HG03159 (cell line): ENCODE data around the gene TNFRSF8.
A peak's percentile ranks its signal among the peaks of the same experiment; 100 is the strongest.

ENCODE experiments used
- ATAC-seq: cut with Tn5 transposase; IDR thresholded peaks from one replicate; pipeline ENCODE4 v1.9.1; 2021; ENCODE audit warnings: mild to moderate bottlenecking, moderate library complexity; ENCODE audit not compliant: unreplicated experiment

The TNFRSF8 gene

DNA sequence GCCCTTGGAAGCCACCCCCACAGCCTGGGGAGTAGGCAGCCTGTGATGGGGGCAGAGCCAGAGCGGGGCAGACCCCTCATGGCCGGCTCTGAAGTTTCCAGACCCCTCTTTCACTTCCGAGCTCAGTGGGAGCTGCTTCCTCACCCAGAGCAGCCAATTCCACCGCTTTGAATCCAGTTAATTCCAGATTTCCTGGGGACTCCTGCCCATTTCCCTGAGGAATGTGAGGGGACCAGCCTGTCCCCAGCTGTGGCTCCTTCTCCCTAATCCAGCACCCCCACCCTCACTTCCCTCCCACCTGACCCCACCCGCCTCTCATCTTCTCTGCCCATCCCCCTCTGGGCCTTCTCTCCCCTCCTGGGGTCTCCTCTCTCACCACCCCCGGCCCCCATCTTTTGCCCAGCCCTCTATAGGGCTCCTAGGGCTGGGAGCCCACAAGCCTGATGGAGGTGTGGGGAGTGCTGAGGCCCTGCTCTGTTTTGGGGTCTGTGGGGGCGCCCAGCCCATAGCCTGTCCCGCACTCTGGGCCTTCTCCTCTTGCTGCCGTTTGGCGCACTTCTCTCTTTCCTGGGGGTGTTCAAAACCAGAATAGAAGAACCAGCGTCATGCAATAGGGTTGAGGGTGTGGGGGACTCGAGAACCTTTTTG, 77.5 kb downstream of the TNFRSF8 start:
- ATAC-seq = no peak

DNA sequence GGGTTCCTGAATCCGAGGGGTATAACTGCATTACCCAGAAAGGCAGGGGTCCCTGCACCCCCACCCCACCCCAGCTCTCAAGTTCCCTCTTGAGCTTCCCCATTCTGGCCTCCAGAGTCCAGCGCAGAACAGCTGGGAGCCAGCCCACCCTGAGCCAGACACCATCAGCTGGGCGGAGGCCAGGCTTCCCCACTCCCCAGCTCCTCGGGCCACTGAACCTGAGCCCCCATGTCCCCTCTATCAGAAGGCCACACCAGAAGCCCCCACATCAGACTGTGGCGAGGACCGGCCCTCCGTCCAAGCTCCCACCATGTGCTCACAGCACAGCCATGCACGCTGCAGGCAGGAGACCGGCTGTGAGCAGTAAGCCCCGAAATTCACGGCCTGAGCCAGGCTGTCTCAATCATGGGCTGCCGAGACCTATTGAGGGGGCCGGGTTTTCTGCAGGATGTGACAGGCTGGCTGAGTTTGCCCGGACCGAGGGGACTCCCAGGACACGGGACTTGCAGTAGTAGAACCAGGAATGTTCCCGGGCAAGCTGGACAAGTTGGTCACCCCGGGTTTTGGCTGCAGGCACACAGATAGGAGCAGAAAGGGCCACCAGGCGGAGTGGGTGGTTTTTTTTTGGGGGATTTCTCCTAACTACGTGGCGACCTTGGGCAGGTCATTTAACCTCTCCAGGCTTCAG, 78.2 kb downstream of the TNFRSF8 start:
- no peak for ATAC-seq

DNA sequence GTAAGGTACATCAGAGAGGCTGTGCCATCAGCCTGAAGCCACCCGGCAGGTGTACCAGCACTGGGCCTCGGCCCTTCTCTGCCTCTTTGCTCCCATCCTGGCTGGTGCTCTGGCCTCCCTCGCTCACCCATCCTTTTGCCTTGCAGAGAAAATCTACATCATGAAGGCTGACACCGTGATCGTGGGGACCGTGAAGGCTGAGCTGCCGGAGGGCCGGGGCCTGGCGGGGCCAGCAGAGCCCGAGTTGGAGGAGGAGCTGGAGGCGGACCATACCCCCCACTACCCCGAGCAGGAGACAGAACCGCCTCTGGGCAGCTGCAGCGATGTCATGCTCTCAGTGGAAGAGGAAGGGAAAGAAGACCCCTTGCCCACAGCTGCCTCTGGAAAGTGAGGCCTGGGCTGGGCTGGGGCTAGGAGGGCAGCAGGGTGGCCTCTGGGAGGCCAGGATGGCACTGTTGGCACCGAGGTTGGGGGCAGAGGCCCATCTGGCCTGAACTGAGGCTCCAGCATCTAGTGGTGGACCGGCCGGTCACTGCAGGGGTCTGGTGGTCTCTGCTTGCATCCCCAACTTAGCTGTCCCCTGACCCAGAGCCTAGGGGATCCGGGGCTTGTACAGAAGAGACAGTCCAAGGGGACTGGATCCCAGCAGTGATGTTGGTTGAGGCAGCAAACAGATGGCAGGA, 79.2 kb downstream of the TNFRSF8 start:
- ATAC-seq = no peak

DNA sequence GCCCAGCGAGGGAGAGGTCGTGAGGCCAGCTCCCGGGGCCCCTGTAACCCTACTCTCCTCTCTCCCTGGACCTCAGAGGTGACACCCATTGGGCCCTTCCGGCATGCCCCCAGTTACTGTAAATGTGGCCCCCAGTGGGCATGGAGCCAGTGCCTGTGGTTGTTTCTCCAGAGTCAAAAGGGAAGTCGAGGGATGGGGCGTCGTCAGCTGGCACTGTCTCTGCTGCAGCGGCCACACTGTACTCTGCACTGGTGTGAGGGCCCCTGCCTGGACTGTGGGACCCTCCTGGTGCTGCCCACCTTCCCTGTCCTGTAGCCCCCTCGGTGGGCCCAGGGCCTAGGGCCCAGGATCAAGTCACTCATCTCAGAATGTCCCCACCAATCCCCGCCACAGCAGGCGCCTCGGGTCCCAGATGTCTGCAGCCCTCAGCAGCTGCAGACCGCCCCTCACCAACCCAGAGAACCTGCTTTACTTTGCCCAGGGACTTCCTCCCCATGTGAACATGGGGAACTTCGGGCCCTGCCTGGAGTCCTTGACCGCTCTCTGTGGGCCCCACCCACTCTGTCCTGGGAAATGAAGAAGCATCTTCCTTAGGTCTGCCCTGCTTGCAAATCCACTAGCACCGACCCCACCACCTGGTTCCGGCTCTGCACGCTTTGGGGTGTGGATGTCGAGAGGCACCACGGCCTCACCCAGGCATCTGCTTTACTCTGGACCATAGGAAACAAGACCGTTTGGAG, 80.0 kb downstream of the TNFRSF8 start:
- ATAC-seq = no peak

DNA sequence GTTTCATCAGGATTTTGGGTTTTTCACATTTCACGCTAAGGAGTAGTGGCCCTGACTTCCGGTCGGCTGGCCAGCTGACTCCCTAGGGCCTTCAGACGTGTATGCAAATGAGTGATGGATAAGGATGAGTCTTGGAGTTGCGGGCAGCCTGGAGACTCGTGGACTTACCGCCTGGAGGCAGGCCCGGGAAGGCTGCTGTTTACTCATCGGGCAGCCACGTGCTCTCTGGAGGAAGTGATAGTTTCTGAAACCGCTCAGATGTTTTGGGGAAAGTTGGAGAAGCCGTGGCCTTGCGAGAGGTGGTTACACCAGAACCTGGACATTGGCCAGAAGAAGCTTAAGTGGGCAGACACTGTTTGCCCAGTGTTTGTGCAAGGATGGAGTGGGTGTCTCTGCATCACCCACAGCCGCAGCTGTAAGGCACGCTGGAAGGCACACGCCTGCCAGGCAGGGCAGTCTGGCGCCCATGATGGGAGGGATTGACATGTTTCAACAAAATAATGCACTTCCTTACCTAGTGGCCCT, 80.6 kb downstream of the TNFRSF8 start:
- ATAC-seq = no peak

DNA sequence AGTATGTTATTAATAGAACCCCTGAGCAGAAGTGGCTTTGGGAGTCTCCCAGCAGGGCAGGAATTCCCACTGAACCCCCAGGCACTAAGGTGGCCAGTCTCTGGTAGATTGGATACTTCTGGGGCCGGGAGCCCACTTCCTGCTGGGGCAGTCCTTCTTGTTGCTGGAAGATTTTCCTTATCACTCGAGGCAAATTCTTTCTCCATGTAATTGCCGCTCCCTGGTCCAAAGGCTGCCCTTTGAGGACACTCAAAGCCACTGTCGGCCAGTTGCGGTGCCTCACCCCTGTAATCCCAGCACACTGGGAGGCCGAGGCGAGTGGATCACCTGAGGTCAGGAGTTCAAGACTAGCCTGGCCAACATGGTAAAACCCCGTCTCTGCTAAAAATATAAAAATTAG, 81.1 kb downstream of the TNFRSF8 start:
- no peak for ATAC-seq

DNA sequence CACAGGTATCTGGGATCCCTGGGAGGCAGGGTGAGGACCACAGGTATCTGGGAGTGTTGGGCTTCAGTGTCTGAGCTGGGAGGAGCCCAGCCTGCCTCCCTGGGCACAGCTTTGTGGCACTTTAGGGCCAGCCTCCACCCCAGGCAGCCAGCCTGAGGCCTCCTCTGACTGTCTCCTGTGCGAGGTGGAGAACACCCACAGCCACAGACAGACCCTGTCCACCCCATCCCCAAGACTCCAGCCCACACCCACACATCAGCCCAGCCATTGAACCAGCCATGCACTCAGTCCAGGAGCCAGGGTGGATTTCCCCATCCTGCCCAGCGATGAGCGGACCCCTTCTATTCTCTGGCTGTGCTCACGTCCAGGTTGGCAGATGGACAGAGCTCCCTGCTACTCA, 81.9 kb downstream of the TNFRSF8 start:
- no peak for ATAC-seq

DNA sequence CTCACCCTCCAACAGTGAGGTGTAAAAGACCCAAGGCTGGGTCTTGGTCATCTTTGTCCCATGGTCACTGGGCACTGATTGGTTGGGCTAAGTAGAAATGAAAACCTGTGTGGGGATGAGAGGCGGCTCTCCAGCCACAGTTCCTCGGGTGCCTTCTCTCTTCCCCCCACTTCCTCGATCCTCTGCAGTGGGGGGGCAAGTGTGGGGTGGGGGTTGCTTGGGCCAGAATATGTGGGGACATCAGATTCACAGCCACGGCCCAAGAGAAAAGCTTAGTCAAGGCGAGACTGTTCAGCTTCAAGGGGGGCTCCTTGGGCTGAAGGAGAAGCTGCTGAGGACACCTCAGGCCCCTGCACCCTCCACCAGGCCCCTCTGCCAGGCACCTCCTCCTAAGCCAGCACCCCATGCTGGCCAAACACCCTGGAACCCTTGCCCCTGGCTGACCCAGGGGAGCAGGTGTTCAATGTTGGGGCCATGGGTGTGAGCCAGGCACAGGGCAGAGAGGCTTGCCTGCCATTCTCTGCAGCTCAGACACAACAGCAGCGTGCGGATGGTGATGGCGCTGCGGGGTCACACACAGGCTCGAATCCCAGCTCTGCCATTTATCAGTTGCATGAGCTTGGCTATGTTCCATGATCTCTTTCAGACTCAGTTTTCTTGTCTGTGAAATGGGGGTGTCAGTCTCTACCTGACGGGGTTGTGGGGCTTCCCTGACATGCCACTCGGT, 82.7 kb downstream of the TNFRSF8 start:
- no peak for ATAC-seq

DNA sequence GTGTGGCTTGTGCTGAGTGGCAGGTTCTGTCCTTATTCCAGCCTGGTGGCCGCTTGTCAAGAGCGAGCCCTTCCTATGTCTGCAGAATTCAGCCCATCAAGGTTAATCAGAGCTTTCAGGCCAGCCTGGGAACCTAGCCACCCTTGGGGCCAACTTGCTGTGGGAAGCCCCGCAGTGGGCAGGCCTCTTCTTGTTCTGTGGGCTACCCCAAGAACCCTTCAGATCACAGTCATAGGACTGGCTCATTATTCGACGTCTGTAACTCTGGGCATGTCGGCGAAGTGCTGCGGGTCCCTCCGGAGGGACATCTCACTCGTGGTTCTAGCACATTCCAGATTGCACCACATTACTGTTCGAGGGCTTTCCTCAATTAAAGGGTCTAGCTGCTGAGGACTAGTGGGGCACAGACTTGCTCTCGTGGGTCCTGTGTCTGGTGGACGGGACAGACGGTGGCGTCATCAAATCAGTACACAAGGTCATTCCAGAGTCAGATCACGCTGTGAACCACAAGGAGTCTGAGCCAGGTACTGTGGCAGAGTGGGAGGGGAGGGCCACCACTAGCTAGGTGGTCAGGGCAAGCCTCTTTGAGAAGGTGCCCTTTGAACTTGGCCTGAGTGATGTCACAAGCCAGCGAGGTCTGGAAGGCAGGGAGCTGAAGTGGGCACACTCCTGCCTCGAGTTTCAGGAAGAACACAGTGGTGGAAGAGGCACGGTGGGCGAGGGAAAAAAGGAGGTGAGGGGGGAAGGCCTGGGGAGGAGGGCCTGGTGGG, 83.4 kb downstream of the TNFRSF8 start:
- ATAC-seq = no peak

DNA sequence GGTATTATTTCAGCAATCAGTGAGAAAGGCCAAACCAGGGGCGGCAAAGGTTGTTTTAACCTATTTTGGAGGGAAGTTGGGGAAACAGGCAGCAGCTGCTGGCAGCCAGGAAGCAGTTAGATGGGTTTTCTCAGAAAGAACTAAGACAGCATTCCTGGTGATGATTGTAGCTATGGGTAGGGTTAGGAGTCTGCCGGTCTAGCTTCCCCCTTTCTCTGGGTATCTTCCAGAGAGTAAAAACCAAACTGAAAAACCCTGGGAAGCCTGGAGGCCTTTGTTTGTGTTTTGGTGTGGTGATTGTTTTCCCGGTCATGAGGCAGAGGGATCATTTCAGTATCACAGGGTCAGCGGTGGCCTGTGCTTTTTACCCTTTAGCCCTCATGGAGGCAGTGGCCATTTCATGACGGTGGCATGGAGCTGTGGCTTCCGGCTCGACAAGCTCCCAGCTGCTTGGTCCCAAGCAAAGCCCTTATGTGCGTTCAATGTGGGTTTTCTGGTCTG, 84.1 kb downstream of the TNFRSF8 start:
- no peak for ATAC-seq

DNA sequence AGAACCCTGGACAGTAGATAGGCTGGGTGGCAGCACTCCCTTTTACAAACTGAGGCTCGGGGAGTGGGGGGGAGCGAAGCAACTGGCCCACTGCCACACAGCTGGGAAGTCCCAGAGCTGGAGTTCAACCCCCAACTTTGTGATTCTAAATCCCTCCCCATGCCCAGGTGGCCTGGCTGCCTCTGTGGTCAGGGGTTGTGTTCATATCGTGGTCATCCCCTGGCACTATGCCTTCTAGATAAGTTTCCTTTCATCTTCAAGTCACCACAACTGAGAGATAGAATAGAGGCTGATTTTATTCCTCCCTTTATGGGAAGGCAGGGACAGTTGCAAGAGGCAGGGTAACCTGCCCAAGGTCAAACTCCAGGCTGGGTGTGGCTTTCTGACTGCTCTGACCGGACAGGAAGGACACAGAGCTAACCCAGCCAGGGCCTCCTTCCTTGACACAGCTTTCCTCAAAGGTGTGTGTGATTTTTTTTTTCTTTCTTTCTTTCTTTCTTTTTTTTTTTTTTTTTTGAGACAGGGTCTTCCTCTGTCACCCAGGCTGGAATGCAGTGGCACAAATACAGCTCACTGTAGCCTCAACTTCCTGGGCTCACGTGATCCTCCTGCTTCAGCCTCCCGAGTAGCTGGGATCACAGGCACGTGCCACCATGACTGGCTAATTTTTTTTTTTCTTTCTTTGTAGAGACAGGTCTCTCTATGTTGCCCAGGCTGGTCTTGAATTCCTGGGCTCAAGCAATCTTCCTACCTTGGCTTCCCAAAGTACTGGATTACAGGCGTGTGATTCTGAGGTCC, 85.3 kb downstream of the TNFRSF8 start:
- no peak for ATAC-seq

DNA sequence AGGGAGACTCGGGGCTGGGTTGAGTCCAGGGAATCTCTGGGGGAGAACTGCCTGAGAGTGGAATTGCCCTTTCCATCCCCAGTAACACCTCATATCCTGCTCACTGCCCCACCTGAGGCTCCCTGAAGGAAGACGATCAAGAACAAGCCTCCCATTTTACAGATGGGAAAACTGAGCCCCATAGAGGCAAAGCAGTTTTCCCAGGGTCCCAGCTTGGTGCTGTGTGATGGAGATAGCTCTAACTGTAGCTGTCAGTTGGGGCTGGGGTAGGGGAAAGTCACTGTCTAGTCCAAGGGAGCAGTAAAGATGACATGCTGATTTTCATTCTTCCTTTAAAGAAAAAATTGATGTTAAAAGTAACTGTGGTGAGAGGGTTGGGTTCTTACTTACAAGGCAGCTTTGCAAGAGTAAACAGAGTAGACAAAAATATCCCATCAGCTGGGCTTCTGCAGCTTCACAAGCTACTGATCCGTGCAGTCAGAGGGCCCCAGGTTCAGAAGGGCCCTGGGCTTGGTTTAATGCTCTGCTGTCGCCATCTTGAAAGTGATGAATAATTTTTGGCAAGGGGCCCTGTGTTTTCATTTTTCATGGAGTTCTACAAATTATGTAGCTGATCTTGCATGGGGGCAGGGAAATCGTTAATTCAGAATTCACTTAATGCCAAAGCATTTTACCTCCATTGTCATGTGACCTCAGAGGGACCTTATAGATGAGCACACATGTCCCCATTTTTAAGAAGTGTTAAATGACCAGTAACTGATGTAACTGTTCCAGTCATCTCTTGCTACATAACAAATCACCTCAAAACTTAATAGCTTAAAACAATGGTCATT, 86.1 kb downstream of the TNFRSF8 start:
- no peak for ATAC-seq

DNA sequence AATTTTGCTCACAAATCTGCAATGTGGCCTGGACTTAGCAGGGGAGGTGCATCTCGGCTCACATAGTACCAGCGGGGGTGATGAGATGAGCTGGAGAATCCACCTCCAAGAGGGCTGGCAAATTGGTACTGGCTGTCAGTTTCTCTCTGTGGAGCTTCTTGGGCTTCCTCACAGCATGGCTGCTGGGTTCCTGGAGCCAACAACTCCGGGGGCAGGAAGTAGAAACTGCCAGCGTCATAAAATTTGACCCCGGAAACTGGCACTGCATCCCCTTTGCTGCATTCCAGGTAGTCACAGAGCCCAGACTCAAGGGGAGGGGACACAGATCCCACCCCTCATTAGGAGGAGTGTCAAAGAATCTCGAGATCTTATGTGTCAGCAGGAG, 86.7 kb downstream of the TNFRSF8 start:
- no peak for ATAC-seq

DNA sequence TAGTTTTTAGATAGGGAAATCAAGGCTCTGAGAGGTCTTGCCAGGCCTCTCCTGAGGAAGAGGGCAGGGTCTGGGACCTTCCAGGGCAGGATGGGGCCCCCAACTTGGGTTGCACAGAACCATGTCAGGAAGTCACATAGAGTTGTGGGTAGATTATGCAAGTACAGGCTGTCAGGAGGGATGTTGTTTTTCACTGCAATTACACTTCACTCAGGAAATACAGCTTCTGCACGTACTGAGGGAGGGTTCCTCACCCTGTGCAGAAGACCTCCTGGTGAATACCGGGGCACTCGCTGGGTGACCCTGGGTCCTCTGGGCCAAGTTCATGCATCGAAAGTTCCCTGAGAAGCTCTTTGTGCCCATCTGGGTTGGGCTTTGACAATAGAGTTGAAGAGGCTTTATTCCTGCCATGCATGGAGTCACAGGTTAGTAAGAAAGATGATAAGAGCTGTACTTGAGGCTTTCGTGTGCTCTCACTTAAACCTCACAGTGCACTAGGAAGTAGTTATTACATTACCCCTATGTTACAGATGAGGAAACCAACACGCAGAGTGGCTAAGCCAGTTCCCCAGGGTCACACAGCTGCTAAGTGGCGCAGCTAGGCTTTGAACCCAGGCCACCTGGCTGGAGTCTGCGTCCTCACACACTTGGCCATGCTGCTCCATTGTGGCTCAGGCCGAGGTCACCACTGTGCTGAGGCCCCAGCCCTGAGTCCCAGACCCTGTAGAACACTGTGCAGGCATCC, 87.5 kb downstream of the TNFRSF8 start:
- ATAC-seq = no peak

DNA sequence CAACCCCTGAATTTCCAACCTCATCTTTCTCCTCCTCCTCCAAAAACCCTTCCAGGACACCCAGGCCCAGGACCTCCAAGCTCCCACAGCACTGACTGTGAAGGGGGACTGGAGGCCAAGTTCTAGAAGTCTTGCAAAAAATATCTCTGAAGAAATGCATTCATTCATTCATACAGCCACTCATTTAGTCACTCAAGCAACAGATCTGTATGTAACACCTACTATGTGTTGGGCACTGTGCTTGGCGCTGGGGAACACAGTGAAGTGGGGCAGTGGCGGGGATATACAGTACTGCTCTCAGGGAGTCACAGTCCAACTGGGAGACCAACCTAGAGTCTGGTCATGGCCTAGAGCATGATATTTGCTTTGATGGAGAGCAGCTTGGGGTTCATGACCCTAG, 88.4 kb downstream of the TNFRSF8 start:
- no peak for ATAC-seq

DNA sequence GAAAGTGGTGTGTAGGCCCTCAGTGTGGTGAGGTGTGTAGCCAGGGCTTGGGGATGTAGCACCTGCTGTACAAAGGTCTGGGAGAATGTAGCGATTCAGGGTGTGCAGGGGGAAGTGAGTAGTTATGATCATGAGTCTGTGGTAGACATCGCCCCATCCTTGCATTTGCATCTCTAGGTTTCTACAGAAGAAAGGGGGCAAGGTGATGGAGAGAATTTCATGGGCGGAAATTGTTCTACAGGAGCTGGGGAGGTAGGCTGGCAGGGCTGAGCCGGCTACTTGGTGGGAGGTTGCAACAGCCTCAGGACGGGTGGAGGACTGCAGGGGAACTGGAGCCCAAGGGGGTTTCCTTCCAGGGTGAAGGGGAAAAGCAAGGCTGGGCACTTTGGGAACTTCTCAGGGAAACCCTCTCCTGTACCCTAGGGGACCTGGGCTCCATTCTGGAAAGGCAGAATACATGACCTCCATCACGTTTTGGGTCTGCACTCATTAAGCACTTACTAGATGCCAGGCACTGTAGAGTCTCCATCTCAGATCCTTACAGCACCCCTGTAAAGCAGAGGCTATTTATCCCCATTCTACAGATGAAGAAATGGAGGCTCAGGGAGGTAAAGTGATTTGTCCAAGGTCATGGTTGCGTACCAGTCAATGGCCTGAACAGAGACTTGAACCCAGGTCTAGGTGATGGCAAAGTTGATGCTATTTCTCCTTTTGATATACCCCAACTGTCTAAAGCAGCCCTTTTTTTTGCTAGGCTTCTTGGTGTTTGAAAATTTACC, 89.2 kb downstream of the TNFRSF8 start:
- peak; percentile 68 for ATAC-seq
